ENCODE data around the gene RAPGEF2. TPM values are rescaled to one million over a fixed set of nuclear protein-coding genes. Genes with fewer than 3 reads are reported as not detected.

RAPGEF2 gene
- total and polyA plus RNA-seq, 2 donors (not counting 1 experiment from before 2014, with no cell fraction given) = 10.9 to 45.8 TPM

- Histone ChIP-seq H3K9me3 (ENCODE audit: control extremely low read depth in 1 of 3, control insufficient read depth in 2 of 3, insufficient read depth in 1 of 3, low read length in 2 of 3) (no peaks in the 10 kb centered on the region), H4K20me1 (ENCODE audit: control insufficient read depth, insufficient read depth, low read length, poor library complexity, severe bottlenecking) (no peaks in the 10 kb centered on the region), H3K9ac (ENCODE audit: low read length) (no peak overlapping the region), H3K27ac (ENCODE audit: low read length in 2 of 2) (no peak overlapping the region), H3K4me3 (ENCODE audit: control extremely low read depth in 1 of 5, extremely low read depth in 1 of 5, insufficient read depth in 1 of 5, low read depth in 2 of 5, low read length in 4 of 5) (no peak overlapping the region), H3K79me2 (ENCODE audit: control insufficient read depth, insufficient read depth, low read length) (peaks cover 14% of the 10 kb centered on the region), H3K27me3 (replicated peaks in 1 of 4; ENCODE audit: control extremely low read depth in 1 of 4, control insufficient read depth in 3 of 4, insufficient read depth in 4 of 4, low read length in 3 of 4) (no peaks in the 10 kb centered on the region), H2AFZ (ENCODE audit: insufficient read depth, low read depth, low read length, poor library complexity, severe bottlenecking) (no peak overlapping the region), H3K4me2 (replicated peaks; ENCODE audit: low read depth, low read length, poor library complexity, severe bottlenecking) (no peak overlapping the region), H3K36me3 (replicated peaks in 1 of 2; ENCODE audit: control extremely low read depth in 1 of 2, control insufficient read depth in 1 of 2, extremely low read depth in 1 of 2, insufficient read depth in 2 of 2, low read length in 1 of 2) (no peaks in the 10 kb centered on the region), H3K4me1 (ENCODE audit: control insufficient read depth in 2 of 2, insufficient read depth in 2 of 2, low read length in 2 of 2) (no peaks in the 10 kb centered on the region)
- DNase-seq (no peak), ATAC-seq (ENCODE audit: low read depth) (no peak)
- CTCF ChIA-PET = interaction anchor here (0.5 kb wide), 1 partner anchor 106 kb away, joined by 3 read pairs; no protein-coding TSS in a partner anchor
- POLR2A ChIA-PET = no interaction called here
- TF ChIP-seq EZH2 (IDR thresholded peaks at IDR 0.05; ENCODE audit: borderline replicate concordance, insufficient read depth, low read depth, low read length, poor library complexity, severe bottlenecking) = no peak
- no peak for TF ChIP-seq CTCF (IDR thresholded peaks at IDR 0.05)
- H3K27me3 Mint-ChIP-seq = no peaks in the 10 kb centered on the region
- peaks cover 3% of the 10 kb centered on the region for H3K4me1 Mint-ChIP-seq
- WGBS (ENCODE audit: insufficient coverage) = no CpG with 5 or more reads among the region's 2 CpGs
- no peak overlapping the region for H3K4me3 Mint-ChIP-seq
- no peak overlapping the region for H3K27ac Mint-ChIP-seq
- intact Hi-C loops (cut with micrococcal nuclease) = no loop called here
- no peaks in the 10 kb centered on the region for H3K9me3 Mint-ChIP-seq (ENCODE audit: insufficient read depth)
Measured at GRCh38 chr4:159238631-159239030, 135.8 kb downstream of the RAPGEF2 start.

DNA sequence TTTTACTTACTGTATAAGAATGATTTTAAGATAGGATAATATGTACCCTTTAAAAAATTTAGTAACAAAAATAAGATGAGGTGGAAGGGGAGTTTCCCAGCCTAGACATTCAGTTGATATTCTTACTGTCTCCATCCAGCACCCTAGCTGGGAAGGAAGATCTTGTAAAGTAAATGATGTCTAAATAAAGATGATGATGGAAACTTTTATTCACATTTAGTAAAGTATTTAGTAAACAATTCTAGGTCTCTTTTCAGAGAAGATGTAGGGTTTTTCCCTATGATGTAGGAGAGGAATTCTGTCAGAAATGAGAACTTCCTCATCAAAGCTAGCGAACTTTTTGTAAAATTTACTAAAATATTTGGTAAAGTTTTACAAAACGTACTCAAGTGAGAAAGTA lies 136.8 kb downstream of the RAPGEF2 start:
- no peak for ATAC-seq (ENCODE audit: low read depth)
- no peak overlapping the region for H3K9ac ChIP-seq (ENCODE audit: low read length)
- H3K9me3 ChIP-seq (ENCODE audit: control extremely low read depth in 1 of 3, control insufficient read depth in 2 of 3, insufficient read depth in 1 of 3, low read length in 2 of 3) = no peaks in the 10 kb centered on the region
- no peaks in the 10 kb centered on the region for H4K20me1 ChIP-seq (ENCODE audit: control insufficient read depth, insufficient read depth, low read length, poor library complexity, severe bottlenecking)
- no peaks in the 10 kb centered on the region for H3K4me1 ChIP-seq (ENCODE audit: control insufficient read depth in 2 of 2, insufficient read depth in 2 of 2, low read length in 2 of 2)
- CTCF ChIA-PET = no interaction called here
- Mint-ChIP-seq H3K4me3 (no peak overlapping the region), H3K27ac (no peak overlapping the region), H3K9me3 (ENCODE audit: insufficient read depth) (no peaks in the 10 kb centered on the region), H3K27me3 (no peaks in the 10 kb centered on the region), H3K4me1 (peaks cover 3% of the 10 kb centered on the region)
- no peaks in the 10 kb centered on the region for H3K36me3 ChIP-seq (replicated peaks in 1 of 2; ENCODE audit: control extremely low read depth in 1 of 2, control insufficient read depth in 1 of 2, extremely low read depth in 1 of 2, insufficient read depth in 2 of 2, low read length in 1 of 2)
- POLR2A ChIA-PET = no interaction called here
- peaks cover 10% of the 10 kb centered on the region for H3K79me2 ChIP-seq (ENCODE audit: control insufficient read depth, insufficient read depth, low read length)
- no peak overlapping the region for H3K4me2 ChIP-seq (replicated peaks; ENCODE audit: low read depth, low read length, poor library complexity, severe bottlenecking)
- intact Hi-C loops (cut with micrococcal nuclease) = no loop called here
- H3K27ac ChIP-seq (ENCODE audit: low read length in 2 of 2) = no peak overlapping the region
- H3K4me3 ChIP-seq (ENCODE audit: control extremely low read depth in 1 of 5, extremely low read depth in 1 of 5, insufficient read depth in 1 of 5, low read depth in 2 of 5, low read length in 4 of 5) = no peak overlapping the region
- no peak overlapping the region for H2AFZ ChIP-seq (ENCODE audit: insufficient read depth, low read depth, low read length, poor library complexity, severe bottlenecking)
- WGBS (ENCODE audit: insufficient coverage) = no CpG with 5 or more reads among the region's 2 CpGs
- no peak for DNase-seq
- H3K27me3 ChIP-seq (replicated peaks in 1 of 4; ENCODE audit: control extremely low read depth in 1 of 4, control insufficient read depth in 3 of 4, insufficient read depth in 4 of 4, low read length in 3 of 4) = no peaks in the 10 kb centered on the region
- TF ChIP-seq CTCF (IDR thresholded peaks at IDR 0.05) = no peak
- TF ChIP-seq EZH2 (IDR thresholded peaks at IDR 0.05; ENCODE audit: borderline replicate concordance, insufficient read depth, low read depth, low read length, poor library complexity, severe bottlenecking) = no peak

All from B cell (primary cell).